GM23248 (cell line): Measurements from ENCODE around the gene CCDC171.

Experiments
- EZH2 ChIP-seq: fragments of 200-600 bp; sonication (generic); IDR thresholded peaks from 2 replicates; pipeline ENCODE4 v1.6.1; 2018; ENCODE audit warnings: antibody characterized with exemption, mild to moderate bottlenecking; ENCODE audit not compliant: insufficient read depth, poor library complexity, severe bottlenecking
- EZH2phosphoT487 ChIP-seq: fragments of 200-600 bp; sonication (generic); IDR thresholded peaks from 2 replicates; pipeline ENCODE4 v1.6.1; 2018; ENCODE audit warnings: antibody characterized with exemption, moderate library complexity, mild to moderate bottlenecking, low read depth; ENCODE audit not compliant: insufficient read depth

DNA sequence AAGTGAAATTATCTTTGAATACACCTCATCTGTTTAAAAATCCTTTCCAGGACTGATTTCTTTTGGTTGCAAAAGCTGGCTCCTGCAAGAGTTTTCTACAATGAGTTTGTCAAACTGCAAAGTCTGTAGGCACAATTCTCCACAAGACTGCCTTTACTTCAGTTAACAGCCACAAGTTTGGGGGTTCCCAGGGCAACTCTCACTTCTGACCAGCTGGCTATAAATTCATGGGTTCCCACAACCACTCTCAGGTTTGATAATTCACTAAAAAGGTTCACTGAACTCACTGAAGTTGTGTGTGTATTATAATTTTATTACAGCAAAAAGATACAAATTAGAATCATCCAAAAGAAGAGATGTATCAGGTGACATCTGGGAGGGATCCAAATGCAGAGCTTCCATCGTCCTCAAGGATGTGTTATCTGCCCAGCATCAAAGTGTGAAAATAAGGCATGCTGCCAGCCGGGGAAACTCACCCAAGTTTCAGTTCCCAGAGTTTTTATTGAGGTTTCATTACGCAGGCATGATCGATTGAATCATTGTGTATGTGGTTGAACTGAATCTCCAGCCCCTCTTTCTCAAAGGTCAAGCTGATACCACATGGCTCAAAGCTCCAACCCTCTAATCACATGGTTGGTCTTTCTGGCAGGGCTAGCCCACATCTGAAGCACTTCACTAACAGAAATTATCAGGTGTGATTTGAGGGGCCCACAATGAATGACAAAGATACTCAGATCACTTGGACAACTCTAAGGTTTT is 23.1 kb upstream of the CCDC171 start:
- TF ChIP-seq EZH2, result no peak
- TF ChIP-seq EZH2phosphoT487, result no peak
